Prostate gland (tissue), 2 donors: ENCODE data around the gene RPL39. TPM values are rescaled to one million over a fixed set of nuclear protein-coding genes. Genes with fewer than 3 reads are reported as not detected.

Experiments used
- small RNA-seq, 2 donors: library from RNA; depleted of rRNA; stranded (forward); fragments of <200 nt; gene quantifications; one replicate each; pipeline ENCODE3, GENCODE V24; 2016
- total RNA-seq, 2 donors: library from RNA; depleted of rRNA; stranded (reverse); fragments of >200 nt; gene quantifications; one replicate each; pipeline ENCODE4 v1.1.0, GENCODE V29; 2016

The RPL39 gene
- total RNA-seq, 2 donors from 2014 or later = 2,133 to 2,412 TPM

Small RNA genes lying within 50 kb of the gene (small RNA-seq; reads per million reads assigned to genes)
- gene SNORA69 = 0 reads per million in 2 donors

Other genes with a start within 250 kb of the RPL39 start
- 10 to 100 TPM; 31.9 to 33.4 TPM for gene STEEP1, start 226.2 kb downstream of the RPL39 start, total RNA-seq
- gene UBE2A, start 217.1 kb downstream of the RPL39 start, total RNA-seq = 10 to 100 TPM; 19.8 to 32.9 TPM
- gene NKRF, start 185.2 kb downstream of the RPL39 start, total RNA-seq = 1 to 10 TPM; 6.6 to 6.9 TPM
- 100 to 1,000 TPM in 1 of 2 donors, 10 to 100 TPM in 1; 20.5 to 175 TPM for gene SEPTIN6, start 98.5 kb downstream of the RPL39 start, total RNA-seq
- 10 to 100 TPM in 1 of 2 donors, not detected in 1; 13.9 TPM for gene SOWAHD, start 33.0 kb downstream of the RPL39 start, total RNA-seq
- 1 to 10 TPM; 3.9 to 5.2 TPM for gene UPF3B, start 61.3 kb upstream of the RPL39 start, total RNA-seq
- gene RNF113A, start 80.1 kb upstream of the RPL39 start, total RNA-seq = 10 to 100 TPM; 10.5 to 13.2 TPM
- 10 to 100 TPM; 54.6 to 96.5 TPM for gene NDUFA1, start 80.2 kb upstream of the RPL39 start, total RNA-seq
- gene AKAP14, start 104.3 kb upstream of the RPL39 start, total RNA-seq = 1 to 10 TPM in 1 of 2 donors, not detected in 1; 1.4 TPM
- 10 to 100 TPM in 1 of 2 donors, 1 to 10 TPM in 1; 6.4 to 12.0 TPM for gene NKAP, start 152.1 kb upstream of the RPL39 start, total RNA-seq